HG03097 (cell line): ENCODE measurements around the gene LRRC57.

Experiments used
- ATAC-seq: cut with Tn5 transposase; IDR thresholded peaks from one replicate; pipeline ENCODE4 v1.9.1; 2021; ENCODE audit not compliant: unreplicated experiment, low FRiP score

Gene LRRC57

DNA sequence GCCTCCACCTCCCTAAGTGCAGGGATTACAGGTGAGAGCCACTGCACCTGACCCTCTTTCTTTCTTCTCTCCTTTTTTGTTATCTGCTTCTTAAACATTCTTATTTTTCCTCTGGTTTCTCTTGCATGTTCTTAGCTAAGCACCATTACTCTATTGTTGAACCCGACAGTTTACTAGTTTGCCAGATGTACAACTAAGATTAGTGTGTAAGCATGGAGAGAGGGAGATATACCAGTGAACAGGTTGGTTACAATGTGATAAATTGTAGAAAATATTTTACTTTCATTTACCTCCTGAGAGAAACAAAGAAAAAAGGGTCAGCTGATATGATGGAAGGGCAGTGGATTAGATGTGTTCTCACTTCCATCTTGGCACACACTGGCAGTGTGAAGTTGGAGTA lies 5.0 kb upstream of the LRRC57 start:
- ATAC-seq: no peak

DNA sequence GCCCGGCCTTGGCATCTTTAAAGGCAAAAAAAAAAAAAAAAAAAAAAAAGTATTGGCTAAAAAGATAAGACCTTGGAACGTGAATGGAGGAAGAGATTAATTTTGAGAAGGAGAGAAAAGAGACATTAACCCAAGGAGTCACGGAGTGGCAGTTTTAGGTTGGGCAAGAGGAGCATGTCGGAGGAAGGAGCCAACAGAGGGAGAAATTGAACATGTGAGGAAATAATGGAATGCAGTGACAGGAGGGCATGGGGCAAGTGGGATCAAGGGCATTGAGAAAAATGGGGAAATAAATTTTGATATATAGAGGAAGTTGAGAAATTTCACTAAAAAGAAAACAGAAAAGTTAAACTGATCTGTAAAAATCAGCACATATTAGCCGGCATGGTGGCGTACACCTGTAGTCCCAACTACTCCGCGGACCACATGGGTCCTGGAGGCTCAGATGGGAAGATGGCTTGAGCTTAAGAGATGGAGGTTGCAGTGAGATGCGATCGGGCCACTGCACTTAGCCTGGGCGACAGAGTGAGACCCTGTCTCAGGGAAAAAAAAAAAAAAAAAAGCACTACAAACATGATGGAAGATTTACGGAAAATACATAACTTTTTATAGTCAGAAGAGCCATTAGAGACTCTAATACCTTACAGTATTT lies 1.3 kb upstream of the LRRC57 start:
- no peak for ATAC-seq

DNA sequence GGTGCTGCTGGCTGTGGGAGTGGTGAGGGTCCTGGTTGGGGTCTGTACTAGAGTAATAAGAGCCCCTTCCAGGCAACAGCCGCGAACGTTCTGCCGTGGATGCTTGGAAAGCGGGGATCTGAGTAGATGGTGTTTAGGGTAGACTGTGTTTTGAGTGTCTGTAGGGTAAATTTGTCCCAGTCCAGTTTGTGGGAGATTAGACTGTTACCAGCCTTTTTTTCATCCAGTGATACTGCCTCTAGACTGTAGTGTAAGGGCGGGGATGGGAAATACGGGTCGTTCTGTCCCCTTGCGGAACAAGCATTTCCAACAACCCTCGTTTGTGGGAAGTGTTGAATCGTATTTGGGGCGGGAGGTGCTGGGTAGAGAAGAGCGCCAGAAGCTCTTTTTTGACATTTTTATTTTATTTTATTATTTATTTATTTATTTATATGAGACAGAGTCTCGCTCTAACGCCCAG lies 469 bp upstream of the LRRC57 start:
- ATAC-seq: no peak

DNA sequence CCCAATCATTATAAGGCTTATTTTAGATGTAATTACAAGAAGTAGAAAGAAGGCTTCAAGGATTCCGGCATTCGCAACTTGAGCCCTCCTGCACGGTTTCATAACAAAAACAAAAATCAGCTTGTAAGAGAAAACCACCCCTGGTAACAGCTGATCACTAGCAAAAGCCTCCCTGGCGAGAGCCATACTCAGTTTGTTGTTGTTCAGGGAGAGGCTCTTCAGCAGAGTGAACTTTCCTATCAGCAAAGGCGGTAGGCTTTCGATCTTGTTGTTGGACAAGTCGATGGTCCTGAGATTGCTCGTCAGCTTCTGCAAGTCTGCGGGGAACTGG lies 710 bp downstream of the LRRC57 start:
- ATAC-seq: no peak

DNA sequence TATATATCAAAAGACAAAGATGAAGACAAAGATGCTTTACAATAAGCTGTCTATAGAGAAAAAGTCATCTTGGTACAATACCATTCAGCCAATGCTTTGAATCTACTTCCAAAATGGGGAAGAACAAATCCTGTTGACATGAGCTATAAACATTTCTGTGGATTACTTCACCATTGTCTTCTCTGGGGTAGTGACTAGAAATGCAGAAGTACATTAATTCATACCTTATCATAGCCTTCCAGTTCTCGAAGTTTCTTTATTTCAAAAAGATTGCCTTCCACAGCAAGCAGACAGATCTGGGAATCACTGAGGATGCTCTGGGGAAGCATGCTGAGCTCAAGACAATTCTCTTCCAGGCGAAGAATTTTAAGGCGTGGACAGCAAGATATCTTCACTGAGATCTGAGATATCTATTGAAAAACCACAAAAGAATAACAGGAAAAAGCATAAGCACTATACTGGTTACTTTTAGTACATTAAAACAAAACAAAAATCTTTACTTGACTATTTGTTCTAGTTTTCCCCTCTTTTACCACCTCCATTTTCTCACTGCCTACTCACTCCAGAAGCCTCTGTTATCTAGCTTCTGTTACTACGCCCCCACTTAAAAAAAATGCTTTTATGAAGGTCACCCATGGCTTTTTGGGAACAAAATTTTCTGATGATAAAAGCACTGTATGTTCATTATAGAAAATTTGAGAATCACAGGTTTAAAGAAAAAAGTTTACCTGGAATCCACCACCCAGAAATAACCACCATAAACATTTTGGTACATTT lies 3.6 kb downstream of the LRRC57 start:
- ATAC-seq: no peak

DNA sequence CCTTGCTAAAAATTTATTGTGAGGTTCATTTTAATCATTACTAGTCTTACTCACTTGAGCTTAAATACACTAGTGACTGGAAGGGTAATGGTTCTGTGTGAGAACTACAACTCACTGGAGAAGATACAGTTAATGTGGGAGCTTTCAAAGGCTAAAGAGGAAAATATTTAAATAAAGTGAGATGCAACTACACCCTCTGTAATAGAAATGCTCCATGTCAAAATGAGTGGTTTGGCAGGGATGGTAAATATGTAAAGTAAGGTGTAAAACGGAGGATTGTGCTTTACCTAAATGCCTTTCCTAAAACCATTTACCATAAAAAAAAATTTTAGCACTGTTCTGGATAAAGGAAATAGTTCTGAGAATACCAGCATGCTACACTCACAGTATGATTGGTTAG lies 15.3 kb downstream of the LRRC57 start:
- no peak for ATAC-seq

DNA sequence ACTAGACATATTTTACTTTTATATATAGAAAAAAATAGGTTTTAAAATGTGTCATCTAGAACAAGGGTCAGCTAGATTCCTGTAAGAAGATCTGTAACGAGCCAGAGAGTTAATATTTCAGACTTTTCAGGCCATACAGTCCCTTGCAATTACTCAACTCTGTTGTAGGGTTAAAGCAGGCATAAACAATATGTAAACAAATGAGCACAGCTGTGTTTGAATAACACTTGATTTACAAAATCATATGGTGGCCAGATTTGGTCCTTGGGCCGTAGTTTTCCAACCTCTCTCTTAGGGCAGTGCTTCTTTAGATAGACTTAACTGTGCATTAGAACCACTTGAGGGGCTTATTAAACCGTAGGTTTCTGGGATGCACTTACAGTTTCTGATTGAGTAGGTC lies 19.6 kb downstream of the LRRC57 start:
- no peak for ATAC-seq

DNA sequence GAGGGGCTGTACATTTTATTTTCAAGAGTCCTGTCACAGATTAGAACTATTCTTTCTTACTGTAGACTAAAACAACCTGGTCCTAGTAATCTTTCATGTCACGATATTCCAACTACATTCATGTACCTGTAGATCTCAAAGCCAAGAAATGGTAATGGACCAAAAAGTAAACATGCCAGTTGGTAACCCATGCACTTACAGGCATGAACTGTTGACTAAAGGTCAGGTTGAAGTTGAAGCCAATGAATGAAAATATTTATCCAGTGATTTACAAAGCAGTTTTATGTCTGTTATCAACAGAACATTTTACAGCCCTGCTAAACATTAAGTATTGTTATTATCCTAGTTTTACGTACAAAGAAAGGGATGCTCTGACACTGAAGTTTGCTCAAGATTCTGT lies 25.3 kb downstream of the LRRC57 start:
- no peak for ATAC-seq

DNA sequence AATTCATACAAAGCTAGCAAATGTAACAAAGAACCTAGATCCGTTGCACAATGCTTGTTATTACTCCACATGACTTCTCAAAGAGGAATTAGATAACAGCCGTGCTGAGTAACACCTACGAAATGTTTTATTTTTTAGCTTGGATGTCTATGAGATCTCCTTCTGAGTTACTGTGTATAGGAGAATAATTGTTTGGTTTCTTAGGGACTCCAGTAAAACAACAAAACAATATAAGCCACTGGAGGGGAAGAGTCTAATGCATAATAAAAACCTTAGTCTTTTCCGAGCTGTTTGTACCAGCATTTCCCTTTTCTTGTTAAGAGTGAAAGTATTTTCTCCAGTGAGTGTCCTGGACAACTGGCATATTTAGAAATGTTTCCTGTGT lies 37.6 kb downstream of the LRRC57 start:
- ATAC-seq: no peak

DNA sequence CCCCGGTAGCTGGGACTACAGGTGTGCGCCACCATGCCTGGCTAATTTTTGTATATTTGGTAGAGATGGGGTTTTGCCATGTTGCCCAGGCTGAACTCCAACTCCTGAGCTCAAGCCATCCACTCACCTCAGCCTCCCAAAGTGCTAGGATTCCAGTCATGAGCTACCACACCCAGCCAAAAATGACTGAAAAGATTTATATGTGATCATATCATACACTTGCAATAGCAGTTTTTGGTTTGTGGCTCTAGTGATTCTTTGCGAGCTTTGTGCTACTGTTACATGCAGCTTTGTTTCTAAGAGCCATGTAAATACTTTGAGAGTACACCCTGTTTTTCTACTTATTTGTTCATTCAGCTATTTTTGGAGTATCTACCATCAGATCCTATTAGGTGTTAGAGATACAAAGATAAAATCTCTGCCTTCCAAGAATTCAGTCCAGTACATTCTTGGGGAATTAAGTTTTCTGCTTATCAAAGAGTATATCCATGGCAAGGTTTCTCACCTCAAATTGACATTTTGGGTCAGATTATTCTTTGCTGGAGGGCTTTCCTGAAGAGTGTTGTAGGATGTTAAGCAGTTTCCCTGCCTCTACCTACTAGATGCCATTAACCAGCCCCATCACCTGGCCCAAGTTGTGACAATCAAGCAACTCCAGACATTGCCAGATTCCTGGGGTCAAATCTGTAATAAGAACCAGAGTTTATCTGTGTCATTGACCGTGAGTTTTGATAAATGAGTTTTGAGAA lies 38.2 kb downstream of the LRRC57 start:
- no peak for ATAC-seq

DNA sequence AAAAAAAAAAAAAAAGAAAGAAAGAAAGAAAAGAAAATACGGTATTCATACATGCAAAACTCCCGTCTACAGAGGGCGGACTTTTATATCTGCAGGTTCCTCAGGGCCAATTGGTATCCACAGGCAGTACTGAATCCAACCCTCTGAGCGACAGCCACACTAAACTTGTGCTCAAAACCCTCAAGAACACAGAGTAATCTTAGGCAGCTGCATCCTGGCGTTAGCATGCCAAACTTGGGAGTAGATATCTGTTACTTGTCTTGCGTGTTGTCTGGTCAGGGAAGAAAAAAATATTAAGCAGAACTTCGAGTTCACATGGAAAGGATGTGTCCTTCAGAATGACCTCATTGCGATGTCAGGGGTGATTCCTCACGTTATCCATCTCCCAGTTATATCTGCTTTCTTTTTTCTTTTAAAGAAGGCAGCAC lies 40.3 kb downstream of the LRRC57 start:
- ATAC-seq: no peak

DNA sequence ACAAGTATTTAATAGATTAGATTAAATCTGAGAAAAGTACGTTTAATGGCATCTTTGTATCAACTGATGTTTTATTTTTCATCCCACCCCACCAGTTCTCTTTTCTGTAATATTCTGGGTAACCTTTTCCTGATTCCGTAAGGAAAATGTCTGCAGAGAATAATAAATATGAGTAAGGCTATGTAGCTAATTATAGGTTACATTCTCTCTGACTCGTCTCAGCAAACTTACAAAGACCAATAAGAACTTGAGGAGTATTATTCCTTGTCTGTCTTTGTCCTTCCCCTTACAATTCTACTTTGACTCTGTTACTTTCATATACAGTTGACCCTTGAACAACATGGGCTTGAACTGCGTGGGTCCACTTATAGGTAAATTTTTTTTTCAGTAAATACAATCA lies 41.1 kb downstream of the LRRC57 start:
- ATAC-seq: no peak

DNA sequence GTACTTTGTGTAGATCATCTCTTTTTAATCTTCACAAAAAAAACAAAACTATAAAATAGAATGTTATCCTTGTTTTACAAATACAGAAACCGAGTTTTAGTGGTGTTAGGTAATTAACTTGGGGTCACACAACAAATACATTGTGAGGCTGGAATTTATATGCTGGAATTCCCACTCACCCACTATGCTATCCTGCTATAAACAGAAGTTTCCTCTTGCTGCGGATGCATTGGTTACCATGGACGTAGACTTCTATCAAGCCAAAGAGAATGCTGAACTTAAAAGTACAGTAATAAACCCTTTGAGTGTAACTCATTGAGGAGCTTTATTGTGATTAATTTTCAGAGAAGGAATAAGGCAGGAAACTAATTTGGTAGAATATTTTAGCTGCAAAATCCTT lies 44.0 kb downstream of the LRRC57 start:
- no peak for ATAC-seq

DNA sequence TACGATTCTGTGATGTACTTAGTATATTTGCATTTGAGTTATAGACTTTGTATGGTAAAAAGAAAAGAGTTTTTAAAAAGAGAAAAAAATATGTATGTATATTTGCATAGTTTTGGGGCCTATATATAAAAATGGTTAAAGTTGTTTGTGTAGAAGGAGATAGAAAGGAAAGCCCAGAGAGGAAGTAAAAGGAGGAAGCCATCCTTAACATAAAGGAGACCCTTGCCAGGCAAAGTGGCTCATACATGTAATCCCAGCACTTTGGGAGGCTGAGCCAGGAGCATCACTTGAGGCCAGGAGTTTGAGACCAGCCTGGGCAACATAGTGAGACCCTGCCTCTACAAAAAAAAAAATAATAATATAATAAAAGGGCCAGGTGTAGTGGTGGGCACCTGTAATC lies 44.8 kb downstream of the LRRC57 start:
- ATAC-seq: no peak

DNA sequence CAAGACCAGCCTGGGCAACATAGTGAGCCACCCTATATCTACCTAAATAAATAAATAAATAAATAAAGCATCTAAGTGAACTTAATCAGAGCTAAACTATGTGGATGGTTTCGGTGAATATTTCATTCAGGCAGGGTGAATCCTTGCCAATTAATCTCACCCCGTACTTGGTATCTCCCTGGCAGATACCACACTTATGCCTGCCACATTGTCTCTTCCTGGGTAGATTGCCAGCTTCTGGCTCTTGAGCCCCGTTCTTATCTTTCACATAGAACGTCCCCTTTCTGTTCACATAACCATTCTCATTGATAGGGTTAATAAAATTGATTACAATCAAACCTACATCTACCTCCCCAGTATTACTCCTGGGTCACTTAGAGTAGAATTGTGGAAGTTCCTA lies 46.1 kb downstream of the LRRC57 start:
- ATAC-seq: no peak

DNA sequence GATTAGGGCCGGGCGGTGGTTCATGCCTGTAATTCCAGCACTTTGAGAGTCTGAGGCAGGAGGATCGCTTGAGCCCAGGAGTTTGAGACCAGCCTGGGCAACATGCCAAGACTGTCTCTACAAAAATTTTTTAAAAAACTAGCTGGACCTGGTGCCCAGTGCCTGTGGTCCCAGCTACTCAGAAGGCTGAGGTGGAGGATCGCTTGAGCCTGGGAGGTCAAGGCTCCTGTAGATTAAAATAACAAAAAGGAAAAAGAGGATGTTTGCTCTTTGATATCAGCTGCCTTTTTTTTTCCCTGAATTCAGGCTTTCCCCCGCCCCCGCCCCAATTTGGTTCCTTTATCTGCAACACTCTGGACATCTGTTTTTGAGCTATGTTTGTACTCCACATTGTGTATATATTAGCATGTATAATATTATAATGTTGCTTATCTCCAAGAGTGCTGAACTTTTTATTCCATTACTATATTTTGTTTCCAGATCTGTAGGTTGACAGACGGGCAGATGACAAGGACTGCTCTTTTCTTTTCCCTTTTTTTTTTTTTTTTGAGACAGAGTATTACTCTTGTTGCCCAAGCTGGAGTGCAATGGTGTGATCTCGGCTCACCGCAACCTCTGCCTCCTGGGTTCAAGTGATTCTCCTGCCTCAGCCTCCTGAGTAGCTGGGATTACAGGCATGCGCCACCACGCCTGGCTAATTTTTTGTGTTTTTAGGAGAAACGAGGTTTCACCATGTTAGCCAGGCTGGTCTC lies 48.6 kb downstream of the LRRC57 start:
- no peak for ATAC-seq

DNA sequence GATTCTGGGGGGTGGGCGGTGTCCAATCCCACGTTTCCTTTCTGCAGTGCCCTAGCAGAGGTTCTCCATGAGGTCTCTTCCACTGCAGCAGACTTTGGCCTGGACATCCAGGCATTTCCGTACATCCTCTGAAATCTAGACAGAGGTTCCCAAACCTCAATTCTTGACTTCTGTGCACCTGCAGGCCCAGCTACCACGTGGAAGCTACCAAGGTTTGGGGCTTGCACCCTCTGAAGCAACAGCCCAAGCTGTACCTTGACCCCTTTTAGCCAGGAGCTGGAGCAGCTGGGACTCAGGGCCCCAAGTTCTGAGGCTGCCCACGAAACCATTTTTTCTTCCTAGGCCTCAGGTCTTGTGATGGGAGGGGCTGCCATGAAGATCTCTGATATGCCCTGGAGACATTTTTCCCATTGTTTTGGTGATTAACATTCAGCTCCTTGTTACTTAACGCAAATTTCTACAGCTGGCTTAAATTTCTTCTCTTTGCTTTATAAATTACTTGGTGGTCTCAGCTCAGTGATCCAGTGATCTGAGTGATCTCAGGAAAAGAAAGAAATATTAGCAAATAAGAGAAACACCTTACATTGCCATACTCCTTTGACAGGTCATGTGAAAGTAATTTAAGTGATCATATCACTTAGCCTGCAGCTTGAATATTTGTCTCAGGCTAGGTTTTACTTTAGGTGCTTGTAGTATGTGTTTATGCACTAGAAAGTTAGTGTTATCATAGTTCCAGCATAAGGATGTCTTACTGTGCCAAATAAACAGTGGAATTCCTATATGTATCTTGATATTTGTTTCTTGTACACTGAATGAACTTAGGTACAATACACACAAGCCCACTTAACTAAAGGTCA lies 50.2 kb downstream of the LRRC57 start:
- no peak for ATAC-seq

DNA sequence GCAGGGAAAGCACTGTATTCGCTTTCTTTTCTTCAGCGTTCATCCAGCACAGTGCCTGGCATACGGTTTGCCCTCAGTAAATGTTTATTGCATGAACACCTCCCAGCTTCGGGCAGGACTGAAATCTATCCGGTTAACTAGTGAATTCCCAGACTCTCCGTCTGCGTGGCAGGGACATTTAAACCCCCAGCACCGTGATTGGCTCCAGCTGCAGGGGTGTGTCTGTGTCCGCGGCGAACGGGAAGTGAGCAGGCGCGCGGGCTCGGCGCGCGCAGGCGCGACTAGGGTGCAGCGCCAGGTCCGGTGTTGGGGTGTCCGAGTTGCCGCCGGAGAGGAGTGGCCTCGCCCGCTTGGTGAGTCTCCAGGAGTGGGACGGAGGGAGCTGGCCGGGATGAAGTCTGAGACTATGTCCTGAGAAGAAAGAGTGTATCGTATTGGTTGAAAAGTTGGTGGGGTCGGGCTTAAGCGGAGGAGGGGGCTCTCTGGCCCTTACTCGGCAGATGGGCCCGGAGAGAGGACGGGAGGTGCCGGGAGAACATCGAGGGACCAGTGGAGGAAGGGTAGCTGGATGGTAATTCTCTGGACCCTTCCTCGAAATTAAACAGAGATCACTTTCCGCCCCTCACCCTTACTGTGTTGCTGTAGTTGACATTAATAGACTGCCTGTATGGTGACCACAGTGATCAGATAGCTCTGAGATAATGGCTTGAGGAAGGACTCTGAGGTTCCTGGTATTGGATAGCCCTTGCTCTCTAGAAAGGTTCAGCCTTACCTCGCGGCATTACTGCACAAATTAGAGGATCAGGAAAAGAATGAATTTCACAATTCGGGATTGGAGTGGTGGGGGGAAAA lies 53.0 kb downstream of the LRRC57 start, which contains the start of gene SNAP23:
SNAP23 (plus strand) TSS at position 274 of the 852 bp plus-strand sequence. CDS start 16,213 bp downstream, outside the sequence.
- peak; percentile 48 for ATAC-seq

DNA sequence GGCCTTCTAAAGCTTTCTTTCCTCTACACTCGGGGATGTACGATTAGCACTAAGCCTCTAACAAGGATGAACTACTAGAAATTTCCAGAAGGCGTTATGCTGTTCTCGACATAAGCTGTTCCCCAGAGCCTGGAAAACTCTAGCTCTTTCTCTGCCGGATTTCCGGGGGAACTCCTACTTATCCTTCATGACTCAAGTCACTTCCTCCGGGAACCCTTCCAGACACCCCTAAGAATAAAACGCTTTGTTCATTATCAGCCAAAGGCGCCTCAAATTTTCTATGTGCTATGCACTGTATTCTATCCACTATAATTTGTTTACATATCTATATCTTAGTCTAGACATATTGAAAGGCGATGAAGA lies 53.6 kb downstream of the LRRC57 start:
- no peak for ATAC-seq
